Type B pancreatic cell (in vitro differentiated cells): ENCODE results near the gene MUC20. TPM values are rescaled to one million over a fixed set of nuclear protein-coding genes. Genes with fewer than 3 reads are reported as not detected.

Experiments used
- DNase-seq: peaks from one replicate; pipeline ENCODE4 v3.0.0; 2021; ENCODE audit warnings: mixed read lengths; ENCODE audit not compliant: unreplicated experiment; ENCODE audit errors: extremely low spot score
- H3K27ac Mint-ChIP-seq: 2 replicates; pipeline ENCODE4 v1.8.0; 2021; ENCODE audit warnings: mild to moderate bottlenecking, mixed read lengths
- H3K27me3 Mint-ChIP-seq: 2 replicates; pipeline ENCODE4 v1.8.0; 2021; ENCODE audit warnings: mixed read lengths
- H3K36me3 Mint-ChIP-seq: 2 replicates; pipeline ENCODE4 v1.8.0; 2021; ENCODE audit warnings: mixed read lengths
- H3K4me1 Mint-ChIP-seq: one replicate; pipeline ENCODE4 v1.8.0; 2021; ENCODE audit warnings: mixed read lengths; ENCODE audit not compliant: unreplicated experiment
- H3K4me3 Mint-ChIP-seq: 2 replicates; pipeline ENCODE4 v1.8.0; 2021; ENCODE audit warnings: mild to moderate bottlenecking, mixed read lengths
- H3K9me3 Mint-ChIP-seq: 2 replicates; pipeline ENCODE4 v1.8.0; 2021; ENCODE audit warnings: mixed read lengths
- CTCF ChIP-seq: fragments of 200-600 bp; sonication (generic); conservative IDR thresholded peaks from 2 replicates; pipeline ENCODE4 v1.5.0; 2021; ENCODE audit warnings: antibody characterized with exemption, mild to moderate bottlenecking
- total RNA-seq: library from RNA; stranded (reverse); gene quantifications from 2 replicates; pipeline ENCODE4 v1.2.1, GENCODE V29; 2021; ENCODE audit warnings: low replicate concordance

Gene MUC20
- total RNA-seq, 1 donor from 2014 or later: 20.0 TPM

GRCh38 chr3:195760345-195761122 lies 39.8 kb downstream of the MUC20 start:
- Mint-ChIP-seq H3K4me3 (no peak overlapping the region), H3K27ac (no peak overlapping the region), H3K4me1 (no peaks in the 10 kb centered on the region), H3K9me3 (no peaks in the 10 kb centered on the region), H3K27me3 (peaks cover 4% of the 10 kb centered on the region), H3K36me3 (no peaks in the 10 kb centered on the region)
- no peak for TF ChIP-seq CTCF
- DNase-seq: no peak

GRCh38 chr3:195761123-195761566 lies 40.4 kb downstream of the MUC20 start:
- no peak for DNase-seq
- Mint-ChIP-seq H3K27me3 (peaks cover 4% of the 10 kb centered on the region), H3K36me3 (no peaks in the 10 kb centered on the region), H3K4me3 (no peak overlapping the region), H3K4me1 (no peaks in the 10 kb centered on the region), H3K9me3 (no peaks in the 10 kb centered on the region), H3K27ac (no peak overlapping the region)
- no peak for TF ChIP-seq CTCF

GRCh38 chr3:195761567-195762248 lies 40.9 kb downstream of the MUC20 start:
- no peaks in the 10 kb centered on the region for H3K36me3 Mint-ChIP-seq
- no peak for DNase-seq
- no peak overlapping the region for H3K27ac Mint-ChIP-seq
- no peak overlapping the region for H3K4me3 Mint-ChIP-seq
- no peaks in the 10 kb centered on the region for H3K9me3 Mint-ChIP-seq
- no peaks in the 10 kb centered on the region for H3K4me1 Mint-ChIP-seq
- no peak for TF ChIP-seq CTCF
- H3K27me3 Mint-ChIP-seq: peaks cover 4% of the 10 kb centered on the region

GRCh38 chr3:195762249-195762585 lies 41.4 kb downstream of the MUC20 start:
- no peak overlapping the region for H3K27ac Mint-ChIP-seq
- no peaks in the 10 kb centered on the region for H3K36me3 Mint-ChIP-seq
- no peak for TF ChIP-seq CTCF
- no peaks in the 10 kb centered on the region for H3K4me1 Mint-ChIP-seq
- no peaks in the 10 kb centered on the region for H3K27me3 Mint-ChIP-seq
- H3K4me3 Mint-ChIP-seq: no peak overlapping the region
- H3K9me3 Mint-ChIP-seq: no peaks in the 10 kb centered on the region
- no peak for DNase-seq

GRCh38 chr3:195762611-195763010 lies 41.8 kb downstream of the MUC20 start:
- Mint-ChIP-seq H3K4me1 (no peaks in the 10 kb centered on the region), H3K4me3 (no peak overlapping the region), H3K27ac (no peak overlapping the region), H3K36me3 (no peaks in the 10 kb centered on the region), H3K9me3 (no peaks in the 10 kb centered on the region), H3K27me3 (no peaks in the 10 kb centered on the region)
- no peak for DNase-seq
- no peak for TF ChIP-seq CTCF
